ENCODE results near the gene GATA1. TPM values are rescaled to one million over a fixed set of nuclear protein-coding genes. Genes with fewer than 3 reads are reported as not detected.

GATA1 gene
- total RNA-seq = under 1 TPM in 1 of 9 donors, not detected in 8; 0.16 TPM
- not detected for polyA plus RNA-seq
- long read RNA-seq, donor 1 = 0 reads
- long read RNA-seq, donor 2 = 0 reads
- long read RNA-seq, donor 3 = 0 reads

- peaks cover 0 to 39% (median 0%) of the 10 kb centered on the region in 9 donors for H3K27me3 ChIP-seq
- H3K27ac ChIP-seq = no peak within 1 kb of the TSS
- no peak for ATAC-seq
- 62 to 92% (median 79%) methylated on average over 6 to 7 of the region's 7 CpGs for WGBS, 4 donors
- DNase-seq = no peak
- no peaks in the 10 kb centered on the region for H3K36me3 ChIP-seq
- TF ChIP-seq, protein P1, sequence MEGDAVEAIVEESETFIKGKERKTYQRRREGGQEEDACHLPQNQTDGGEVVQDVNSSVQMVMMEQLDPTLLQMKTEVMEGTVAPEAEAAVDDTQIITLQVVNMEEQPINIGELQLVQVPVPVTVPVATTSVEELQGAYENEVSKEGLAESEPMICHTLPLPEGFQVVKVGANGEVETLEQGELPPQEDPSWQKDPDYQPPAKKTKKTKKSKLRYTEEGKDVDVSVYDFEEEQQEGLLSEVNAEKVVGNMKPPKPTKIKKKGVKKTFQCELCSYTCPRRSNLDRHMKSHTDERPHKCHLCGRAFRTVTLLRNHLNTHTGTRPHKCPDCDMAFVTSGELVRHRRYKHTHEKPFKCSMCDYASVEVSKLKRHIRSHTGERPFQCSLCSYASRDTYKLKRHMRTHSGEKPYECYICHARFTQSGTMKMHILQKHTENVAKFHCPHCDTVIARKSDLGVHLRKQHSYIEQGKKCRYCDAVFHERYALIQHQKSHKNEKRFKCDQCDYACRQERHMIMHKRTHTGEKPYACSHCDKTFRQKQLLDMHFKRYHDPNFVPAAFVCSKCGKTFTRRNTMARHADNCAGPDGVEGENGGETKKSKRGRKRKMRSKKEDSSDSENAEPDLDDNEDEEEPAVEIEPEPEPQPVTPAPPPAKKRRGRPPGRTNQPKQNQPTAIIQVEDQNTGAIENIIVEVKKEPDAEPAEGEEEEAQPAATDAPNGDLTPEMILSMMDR (IDR thresholded peaks at IDR 0.05) = no peak
- no peak for TF ChIP-seq POLR2A (IDR thresholded peaks at IDR 0.05)
- intact Hi-C loops (cut with DNase I) = no loop called here
- H3K9me3 ChIP-seq = no peaks in the 10 kb centered on the region
- H3K4me3 ChIP-seq = no peak within 1 kb of the TSS
- H3K4me1 ChIP-seq = no peaks in the 10 kb centered on the region
Observed at GRCh38 chrX:48786341-48786800, at the start of gene GATA1. Gene GATA1 (plus strand): TSS chrX:48786590. CDS start chrX:48791110, 4,520 bp downstream.

DNA sequence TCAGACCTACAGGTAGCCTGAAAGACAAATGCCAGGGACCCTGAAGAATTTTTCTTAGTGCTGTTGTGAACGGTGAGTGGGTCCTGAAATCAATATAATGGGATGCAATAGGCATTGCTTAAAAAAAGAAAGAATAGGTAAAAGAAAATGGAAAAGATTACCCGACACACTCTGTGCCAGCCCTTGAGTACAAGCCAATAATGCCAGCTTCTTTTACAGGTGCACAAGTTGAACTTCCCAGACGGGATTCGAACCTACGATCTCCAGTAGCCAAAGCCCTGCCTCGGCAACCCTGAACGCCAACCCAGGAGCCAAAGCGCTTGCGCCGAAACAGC is 49.5 kb upstream of the GATA1 start:
- no peak for ATAC-seq
- Histone ChIP-seq H3K36me3 (no peaks in the 10 kb centered on the region), H3K27me3 (no peaks in the 10 kb centered on the region), H3K27ac (peak overlapping the region in 7 of 12 donors; percentile 2 to 86 (median 12)), H3K9me3 (peaks cover 0 to 2% (median 0%) of the 10 kb centered on the region in 12 donors), H3K4me1 (peaks cover 0 to 9% (median 2%) of the 10 kb centered on the region in 12 donors), H3K4me3 (peak overlapping the region in 8 of 12 donors; percentile 65 to 89 (median 72))
- WGBS, 4 donors = 7 to 59% (median 29%) methylated on average over 6 to 10 of the region's 10 CpGs
- TF ChIP-seq, protein P1 (IDR thresholded peaks at IDR 0.05) = no peak
- TF ChIP-seq POLR2A (IDR thresholded peaks at IDR 0.05) = no peak
- intact Hi-C loops (cut with DNase I) = loop anchor here in 7 of 10 donors (1.0 to 10.0 kb wide), 5 partner anchors 40 to 68 kb away; partner anchors contain the start of genes HDAC6 (in 5 of the 7) and SUV39H1 (in 2 of the 7)
- DNase-seq = no peak

DNA sequence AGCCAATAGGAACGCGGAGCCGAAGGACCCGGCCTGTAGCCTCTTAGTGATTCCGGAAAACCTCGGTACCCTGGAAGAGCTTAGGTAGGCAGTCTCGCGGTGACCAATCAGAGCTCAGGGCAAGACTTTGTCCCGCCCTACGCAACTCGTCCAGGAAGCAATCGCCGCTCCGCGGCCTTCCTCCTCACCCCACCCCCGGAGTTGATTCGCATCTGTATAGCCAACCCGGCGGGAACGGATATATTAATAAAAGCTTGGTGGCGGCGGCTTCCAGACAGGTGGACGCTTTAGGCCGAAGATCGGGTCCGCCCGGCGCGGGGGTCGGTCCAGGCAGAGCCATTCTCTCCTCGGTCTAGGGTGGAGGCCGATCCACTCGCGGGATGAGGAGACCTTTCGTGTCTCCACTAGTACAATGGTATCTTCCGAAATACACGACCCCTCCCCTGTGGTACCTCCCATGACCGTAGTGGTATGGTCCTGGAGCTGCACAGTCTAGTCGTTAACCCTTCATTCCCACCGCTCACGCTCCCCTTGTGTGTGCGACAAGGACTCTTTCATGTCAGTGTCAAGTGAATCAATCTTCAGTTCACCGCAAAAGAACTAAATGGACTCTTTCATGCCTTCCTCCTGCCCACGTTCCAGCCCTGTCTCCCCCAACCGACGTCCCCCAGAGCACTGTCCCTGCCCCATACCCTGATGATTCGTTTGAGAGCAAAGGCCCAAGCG is 49.0 kb upstream of the GATA1 start:
- H3K4me1 ChIP-seq = peaks cover 0 to 9% (median 2%) of the 10 kb centered on the region in 12 donors
- peak overlapping the region; percentile 76 to 94 (median 88) for H3K27ac ChIP-seq
- no peaks in the 10 kb centered on the region for H3K27me3 ChIP-seq
- intact Hi-C loops (cut with DNase I) = loop anchor here in 7 of 10 donors (1.0 to 10.0 kb wide), 5 partner anchors 40 to 67 kb away; partner anchors contain the start of genes HDAC6 (in 5 of the 7) and SUV39H1 (in 2 of the 7)
- H3K4me3 ChIP-seq = peak overlapping the region; percentile 19 to 89 (median 68)
- ATAC-seq = peak; percentile 99 to 100 (median 99)
- peaks cover 0 to 6% (median 0%) of the 10 kb centered on the region in 12 donors for H3K9me3 ChIP-seq
- peak; percentile 91 to 95 (median 92) for DNase-seq
- no peaks in the 10 kb centered on the region for H3K36me3 ChIP-seq
- WGBS, 4 donors = 0 to 44% (median 18%) methylated on average over 43 to 48 of the region's 48 CpGs
- TF ChIP-seq, protein P1 (IDR thresholded peaks at IDR 0.05) = no peak
- peak in 1 of 2 donors; percentile 58 for TF ChIP-seq POLR2A (IDR thresholded peaks at IDR 0.05)

- Histone ChIP-seq H3K36me3 (no peaks in the 10 kb centered on the region), H3K4me1 (peaks cover 0 to 9% (median 2%) of the 10 kb centered on the region in 12 donors), H3K27me3 (no peaks in the 10 kb centered on the region), H3K27ac (peak overlapping the region; percentile 76 to 94 (median 88)), H3K4me3 (peak overlapping the region in 11 of 12 donors; percentile 19 to 89 (median 70)), H3K9me3 (peaks cover 0 to 6% (median 0%) of the 10 kb centered on the region in 12 donors)
- TF ChIP-seq POLR2A (IDR thresholded peaks at IDR 0.05) = no peak
- TF ChIP-seq, protein P1 (IDR thresholded peaks at IDR 0.05) = no peak
- DNase-seq = no peak
- 45 to 69% (median 53%) methylated on average over 7 of the region's 7 CpGs for WGBS, 4 donors
- intact Hi-C loops (cut with DNase I) = loop anchor here in 7 of 10 donors (1.0 to 10.0 kb wide), 5 partner anchors 41 to 67 kb away; partner anchors contain the start of genes HDAC6 (in 5 of the 7) and SUV39H1 (in 2 of the 7)
- no peak for ATAC-seq
Observed at GRCh38 chrX:48737940-48738339, 48.5 kb upstream of the GATA1 start.

Data from heart left ventricle (tissue), 16 donors.